Panc1 (cell line): ENCODE data around the gene MOBP. TPM values are rescaled to one million over a fixed set of nuclear protein-coding genes. Genes with fewer than 3 reads are reported as not detected.

Experiments used
- ATAC-seq: fragments of 200-7000 bp; cut with Tn5 transposase; 2 replicates; pipeline ENCODE4 v1.9.1; 2020; ENCODE audit warnings: mild to moderate bottlenecking, moderate library complexity
- BruUV-seq: library from RNA; stranded (reverse); fragments of 400-500 nt; replicated peaks from 2 replicates; lab custom pipeline; 2021; lab: Mats Ljungman, UMichigan
- CTCF ChIA-PET: fragments of 300-600 bp; sonication (Branson Sonifier 250); formaldehyde crosslinking; loops from one replicate; lab custom pipeline; 2022; ENCODE audit warnings: antibody characterized with exemption; lab: Charles Lee
- POLR2A ChIA-PET: fragments of 300-600 bp; sonication (Branson Sonifier 250); formaldehyde crosslinking; loops from one replicate; lab custom pipeline; 2022; ENCODE audit warnings: antibody characterized with exemption; lab: Charles Lee
- DNase-seq: peaks from one replicate; pipeline ENCODE4 v3.0.0-alpha.2; 2010; ENCODE audit warnings: low read depth, low spot score
- H3K27ac ChIP-seq: 2 replicates; pipeline ENCODE4 v1.5.1; 2011; ENCODE audit warnings: mild to moderate bottlenecking, low read length, inconsistent platforms
- H3K27me3 ChIP-seq: fragments of 200-500 bp; sonication (Bioruptor generic); 2 replicates; pipeline ENCODE4 v1.6.0; 2014; ENCODE audit warnings: low read length, inconsistent platforms; ENCODE audit not compliant: control insufficient read depth, insufficient read depth
- H3K36me3 ChIP-seq: fragments of 200-500 bp; sonication (Bioruptor generic); 2 replicates; pipeline ENCODE4 v1.5.1; 2014; ENCODE audit warnings: inconsistent platforms, mild to moderate bottlenecking, low read length, moderate library complexity; ENCODE audit not compliant: control insufficient read depth, insufficient read depth
- H3K4me1 ChIP-seq: 2 replicates; pipeline ENCODE4 v1.5.1; 2011; ENCODE audit warnings: inconsistent platforms, mild to moderate bottlenecking, low read length, moderate library complexity; ENCODE audit not compliant: control insufficient read depth, insufficient read depth
- H3K4me3 ChIP-seq, 2 experiments: 2 replicates each; pipeline ENCODE4 v1.5.1; 2011 to 2012; ENCODE audit warnings: low read depth in 2 of 2, low read length in 2 of 2, mild to moderate bottlenecking in 2 of 2, inconsistent platforms in 1 of 2, moderate library complexity in 1 of 2
- H3K9me3 ChIP-seq: fragments of 200-500 bp; sonication (Bioruptor generic); 2 replicates; pipeline ENCODE4 v1.5.1; 2014; ENCODE audit warnings: low read depth, mild to moderate bottlenecking, inconsistent platforms, low read length, moderate library complexity; ENCODE audit not compliant: control insufficient read depth, insufficient read depth
- POLR2AphosphoS5 ChIP-seq: IDR thresholded peaks from 2 replicates; pipeline ENCODE4 v1.6.1; 2012; ENCODE audit warnings: mild to moderate bottlenecking, low read depth, low read length, moderate library complexity
- SIN3A ChIP-seq: IDR thresholded peaks from 2 replicates; pipeline ENCODE4 v1.6.1; 2012; ENCODE audit warnings: low read depth, mild to moderate bottlenecking, low read length, moderate library complexity, borderline replicate concordance; ENCODE audit not compliant: insufficient read depth
- TCF7L2 ChIP-seq: IDR thresholded peaks from 2 replicates; pipeline ENCODE4 v1.6.1; 2011; ENCODE audit warnings: mild to moderate bottlenecking, low read depth, low read length, inconsistent platforms
- in situ Hi-C: cut with HindIII; loops from 2 replicates; pipeline ENCODE4 v1.10.0; 2016; ENCODE audit warnings: low sequenced_read_pairs, low pct_unique_long_range_greater_than_20kb
- intact Hi-C: fragments of 100-400 bp; cut with micrococcal nuclease; formaldehyde crosslinking; loops from one replicate; pipeline ENCODE4 v1.10.0; 2022; ENCODE audit not compliant: unreplicated experiment
- total RNA-seq: library from RNA; stranded (reverse); gene quantifications from one replicate; pipeline ENCODE4 v1.2.1, GENCODE V29; 2021; ENCODE audit not compliant: unreplicated experiment
- TF ChIP-seq, protein P1 (sequence below), 2 experiments: IDR thresholded peaks; 2 replicates each; pipeline ENCODE4 v1.6.1; 2011 to 2012; ENCODE audit warnings: low read depth in 2 of 2, control low read depth in 1 of 2, low read length in 1 of 2, mild to moderate bottlenecking in 1 of 2, moderate library complexity in 1 of 2; ENCODE audit not compliant: insufficient read depth in 1 of 2
- TF ChIP-seq, protein P2 (sequence below): fragments of 450-650 bp; IDR thresholded peaks from 2 replicates; pipeline ENCODE4 v1.5.1; 2017; ENCODE audit warnings: mild to moderate bottlenecking

Gene MOBP
- total RNA-seq, 1 experiment from 2014 or later, result not detected

DNA sequence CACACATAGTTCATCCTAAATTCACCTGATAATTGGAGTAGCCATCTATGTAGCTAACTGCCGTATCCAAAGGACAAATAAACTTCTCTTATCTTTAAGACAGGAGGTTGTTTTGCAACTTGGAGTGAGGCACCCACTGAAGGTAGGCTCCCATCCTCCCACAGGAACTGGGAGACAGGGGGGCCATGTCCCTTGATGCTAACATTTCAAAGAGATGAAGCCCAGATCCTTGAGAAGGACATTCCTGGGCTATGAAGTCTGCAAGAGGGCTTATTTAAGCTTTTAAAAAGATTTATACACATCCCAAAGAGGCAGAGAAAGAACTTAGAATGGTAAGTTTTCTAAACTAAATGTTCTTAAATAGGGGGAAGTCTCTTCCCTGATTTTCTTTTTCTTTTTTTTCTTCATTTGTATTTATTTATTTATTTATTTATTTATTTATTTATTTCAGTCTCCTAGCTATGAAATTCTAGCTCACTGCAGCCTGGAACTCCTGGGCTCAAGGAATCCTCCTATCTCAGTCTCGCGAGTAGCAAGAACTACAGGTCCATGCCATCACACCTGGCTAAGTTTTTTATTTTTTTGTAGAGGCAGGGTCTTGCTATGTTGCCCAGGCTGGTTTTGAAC, 12.8 kb upstream of the MOBP start:
- no peak for ATAC-seq
- no TSS peak for BruUV-seq
- intact Hi-C loops, result no loop called here
- Histone ChIP-seq H3K4me1 (no peaks in the 10 kb centered on the region), H3K27ac (no peak overlapping the region), H3K36me3 (no peaks in the 10 kb centered on the region), H3K27me3 (no peaks in the 10 kb centered on the region), H3K4me3 (no peak overlapping the region), H3K9me3 (no peaks in the 10 kb centered on the region)
- ChIA-PET POLR2A (no interaction called here), CTCF (no interaction called here)
- in situ Hi-C loops, result no loop called here
- DNase-seq, result no peak
- TF ChIP-seq TCF7L2, result no peak
- TF ChIP-seq, protein P1, sequence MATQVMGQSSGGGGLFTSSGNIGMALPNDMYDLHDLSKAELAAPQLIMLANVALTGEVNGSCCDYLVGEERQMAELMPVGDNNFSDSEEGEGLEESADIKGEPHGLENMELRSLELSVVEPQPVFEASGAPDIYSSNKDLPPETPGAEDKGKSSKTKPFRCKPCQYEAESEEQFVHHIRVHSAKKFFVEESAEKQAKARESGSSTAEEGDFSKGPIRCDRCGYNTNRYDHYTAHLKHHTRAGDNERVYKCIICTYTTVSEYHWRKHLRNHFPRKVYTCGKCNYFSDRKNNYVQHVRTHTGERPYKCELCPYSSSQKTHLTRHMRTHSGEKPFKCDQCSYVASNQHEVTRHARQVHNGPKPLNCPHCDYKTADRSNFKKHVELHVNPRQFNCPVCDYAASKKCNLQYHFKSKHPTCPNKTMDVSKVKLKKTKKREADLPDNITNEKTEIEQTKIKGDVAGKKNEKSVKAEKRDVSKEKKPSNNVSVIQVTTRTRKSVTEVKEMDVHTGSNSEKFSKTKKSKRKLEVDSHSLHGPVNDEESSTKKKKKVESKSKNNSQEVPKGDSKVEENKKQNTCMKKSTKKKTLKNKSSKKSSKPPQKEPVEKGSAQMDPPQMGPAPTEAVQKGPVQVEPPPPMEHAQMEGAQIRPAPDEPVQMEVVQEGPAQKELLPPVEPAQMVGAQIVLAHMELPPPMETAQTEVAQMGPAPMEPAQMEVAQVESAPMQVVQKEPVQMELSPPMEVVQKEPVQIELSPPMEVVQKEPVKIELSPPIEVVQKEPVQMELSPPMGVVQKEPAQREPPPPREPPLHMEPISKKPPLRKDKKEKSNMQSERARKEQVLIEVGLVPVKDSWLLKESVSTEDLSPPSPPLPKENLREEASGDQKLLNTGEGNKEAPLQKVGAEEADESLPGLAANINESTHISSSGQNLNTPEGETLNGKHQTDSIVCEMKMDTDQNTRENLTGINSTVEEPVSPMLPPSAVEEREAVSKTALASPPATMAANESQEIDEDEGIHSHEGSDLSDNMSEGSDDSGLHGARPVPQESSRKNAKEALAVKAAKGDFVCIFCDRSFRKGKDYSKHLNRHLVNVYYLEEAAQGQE (IDR thresholded peaks at IDR 0.05; ENCODE audit: insufficient read depth in 1 of 2, low read depth in 2 of 2, low read length in 1 of 2), result no peak
- no peak for TF ChIP-seq POLR2AphosphoS5
- no peak for TF ChIP-seq SIN3A
- TF ChIP-seq, protein P2, sequence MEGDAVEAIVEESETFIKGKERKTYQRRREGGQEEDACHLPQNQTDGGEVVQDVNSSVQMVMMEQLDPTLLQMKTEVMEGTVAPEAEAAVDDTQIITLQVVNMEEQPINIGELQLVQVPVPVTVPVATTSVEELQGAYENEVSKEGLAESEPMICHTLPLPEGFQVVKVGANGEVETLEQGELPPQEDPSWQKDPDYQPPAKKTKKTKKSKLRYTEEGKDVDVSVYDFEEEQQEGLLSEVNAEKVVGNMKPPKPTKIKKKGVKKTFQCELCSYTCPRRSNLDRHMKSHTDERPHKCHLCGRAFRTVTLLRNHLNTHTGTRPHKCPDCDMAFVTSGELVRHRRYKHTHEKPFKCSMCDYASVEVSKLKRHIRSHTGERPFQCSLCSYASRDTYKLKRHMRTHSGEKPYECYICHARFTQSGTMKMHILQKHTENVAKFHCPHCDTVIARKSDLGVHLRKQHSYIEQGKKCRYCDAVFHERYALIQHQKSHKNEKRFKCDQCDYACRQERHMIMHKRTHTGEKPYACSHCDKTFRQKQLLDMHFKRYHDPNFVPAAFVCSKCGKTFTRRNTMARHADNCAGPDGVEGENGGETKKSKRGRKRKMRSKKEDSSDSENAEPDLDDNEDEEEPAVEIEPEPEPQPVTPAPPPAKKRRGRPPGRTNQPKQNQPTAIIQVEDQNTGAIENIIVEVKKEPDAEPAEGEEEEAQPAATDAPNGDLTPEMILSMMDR, result no peak

DNA sequence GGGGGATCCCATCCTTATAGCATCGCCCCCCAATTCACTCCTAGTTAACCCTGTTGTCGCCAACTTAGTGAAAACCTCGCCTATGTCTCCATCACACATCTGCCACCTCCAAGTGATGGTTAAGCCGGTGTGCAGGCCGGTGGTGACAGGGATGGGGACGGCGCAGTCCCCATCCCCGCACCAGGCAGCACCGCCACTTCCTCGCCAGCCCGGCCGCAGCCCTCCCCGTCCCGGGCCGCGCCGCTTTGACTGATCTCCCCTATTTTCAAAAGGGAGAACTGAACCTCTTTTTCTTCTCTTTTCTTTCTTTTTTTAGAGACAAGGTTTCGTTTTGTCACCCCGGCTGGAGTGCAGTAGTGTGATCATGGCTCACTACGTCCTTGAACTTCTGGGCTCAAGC, 11.3 kb upstream of the MOBP start:
- Histone ChIP-seq H3K4me3 (no peak overlapping the region), H3K27me3 (no peaks in the 10 kb centered on the region), H3K27ac (no peak overlapping the region), H3K4me1 (no peaks in the 10 kb centered on the region), H3K36me3 (no peaks in the 10 kb centered on the region), H3K9me3 (no peaks in the 10 kb centered on the region)
- in situ Hi-C loops, result no loop called here
- DNase-seq (no peak), ATAC-seq (no peak)
- POLR2A ChIA-PET, result no interaction called here
- intact Hi-C loops, result no loop called here
- CTCF ChIA-PET, result no interaction called here
- BruUV-seq, result no TSS peak
- no peak for TF ChIP-seq TCF7L2
- TF ChIP-seq SIN3A, result no peak
- TF ChIP-seq POLR2AphosphoS5, result no peak
- TF ChIP-seq, protein P1 (IDR thresholded peaks at IDR 0.05; ENCODE audit: insufficient read depth in 1 of 2, low read depth in 2 of 2, low read length in 1 of 2), result no peak
